HepG2 (cell line): ENCODE measurements around the gene SF3B6. TPM values are rescaled to one million over a fixed set of nuclear protein-coding genes. Genes with fewer than 3 reads are reported as not detected.
A peak's percentile ranks its signal among the peaks of the same experiment; 100 is the strongest.

Source experiments
- BRCA1 ChIP-seq: sonication (generic); formaldehyde crosslinking; IDR thresholded peaks from 2 replicates; pipeline ENCODE4 v1.4.0; 2020; ENCODE audit warnings: missing genetic modification reagents
- CENPX ChIP-seq: sonication (generic); formaldehyde crosslinking; IDR thresholded peaks from 2 replicates; pipeline ENCODE4 v1.9.0; 2021; ENCODE audit warnings: mild to moderate bottlenecking, missing genetic modification reagents, moderate library complexity
- EED ChIP-seq: sonication (generic); formaldehyde crosslinking; IDR thresholded peaks from 2 replicates; pipeline ENCODE4 v1.5.0; 2020; ENCODE audit warnings: mild to moderate bottlenecking, missing genetic modification reagents
- GATAD1 ChIP-seq: IDR thresholded peaks from 2 replicates; pipeline ENCODE4 v1.6.1; 2016; ENCODE audit warnings: missing genetic modification reagents, missing compliant biosample characterization
- KLF9 ChIP-seq: IDR thresholded peaks from 2 replicates; pipeline ENCODE4 v1.6.1; 2016; ENCODE audit warnings: low read depth
- NCOA5 ChIP-seq: sonication (generic); formaldehyde crosslinking; IDR thresholded peaks from 2 replicates; pipeline ENCODE4 v1.4.0; 2020; ENCODE audit warnings: missing genetic modification reagents
- POLR2AphosphoS5 ChIP-seq: IDR thresholded peaks from 2 replicates; pipeline ENCODE4 v1.6.1; 2012; ENCODE audit warnings: low read depth, low read length
- PRPF4 ChIP-seq: fragments of 200-400 bp; formaldehyde crosslinking; IDR thresholded peaks from 2 replicates; pipeline ENCODE4 v1.6.1; 2016; ENCODE audit warnings: low read length, low read depth; ENCODE audit not compliant: poor library complexity, severe bottlenecking
- SIN3B ChIP-seq: fragments of 150-350 bp; IDR thresholded peaks from 2 replicates; pipeline ENCODE4 v1.6.1; 2014; ENCODE audit warnings: low read length
- SOX13 ChIP-seq, 3 experiments: fragments of 450-650 bp in 1 of 3; sonication (generic) in 1 of 3; formaldehyde crosslinking in 1 of 3; IDR thresholded peaks in 2 of 3; conservative IDR thresholded peaks in 1 of 3; 2 replicates each; pipeline versions ENCODE4 v1.5.0 to v1.6.1; 2016 to 2020; ENCODE audit warnings: antibody characterized with exemption in 1 of 3, mild to moderate bottlenecking in 1 of 3, missing compliant biosample characterization in 1 of 3, missing genetic modification reagents in 1 of 3, moderate library complexity in 1 of 3
- SP140L ChIP-seq: sonication (generic); formaldehyde crosslinking; IDR thresholded peaks from 2 replicates; pipeline ENCODE4 v1.4.0; 2020; ENCODE audit warnings: missing genetic modification reagents, borderline replicate concordance
- TEAD3 ChIP-seq: optimal IDR thresholded peaks from 2 replicates; pipeline ENCODE3; 2016; ENCODE audit warnings: borderline replicate concordance
- TOPORS ChIP-seq: sonication (generic); formaldehyde crosslinking; IDR thresholded peaks from 2 replicates; pipeline ENCODE4 v1.8.0; 2023; ENCODE audit warnings: mild to moderate bottlenecking, missing genetic modification reagents
- ZFX ChIP-seq: sonication (generic); formaldehyde crosslinking; IDR thresholded peaks from 2 replicates; pipeline ENCODE4 v1.4.0; 2020; ENCODE audit warnings: mild to moderate bottlenecking, low read depth, missing genetic modification reagents, moderate library complexity
- ZKSCAN1 ChIP-seq: fragments of 150-350 bp; IDR thresholded peaks from 2 replicates; pipeline ENCODE4 v1.6.1; 2014; ENCODE audit warnings: low read length
- ZNF10 ChIP-seq: sonication (generic); formaldehyde crosslinking; IDR thresholded peaks from 2 replicates; pipeline ENCODE4 v1.4.0; 2020; ENCODE audit warnings: mild to moderate bottlenecking, low read depth, missing genetic modification reagents, borderline replicate concordance
- ZNF232 ChIP-seq: sonication (generic); formaldehyde crosslinking; IDR thresholded peaks from 2 replicates; pipeline ENCODE4 v1.4.0; 2020; ENCODE audit warnings: missing genetic modification reagents, borderline replicate concordance
- ZNF552 ChIP-seq: sonication (generic); formaldehyde crosslinking; IDR thresholded peaks from 2 replicates; pipeline ENCODE4 v1.9.0; 2022; ENCODE audit warnings: missing genetic modification reagents, mild to moderate bottlenecking, borderline replicate concordance
- ZNF558 ChIP-seq: sonication (generic); formaldehyde crosslinking; IDR thresholded peaks from 2 replicates; pipeline ENCODE4 v1.9.0; 2022; ENCODE audit warnings: mild to moderate bottlenecking, missing genetic modification reagents, borderline replicate concordance
- ZNF569 ChIP-seq: sonication (generic); formaldehyde crosslinking; IDR thresholded peaks from 2 replicates; pipeline ENCODE4 v1.5.0; 2020; ENCODE audit warnings: mild to moderate bottlenecking, missing genetic modification reagents, moderate library complexity, borderline replicate concordance
- polyA plus RNA-seq, 8 experiments: library from polyadenylated mRNA; depleted of rRNA in 3 of 8; stranded (reverse) in 7 of 8; unstranded in 1 of 8; fragments of >200 nt; fragmentation: Illumina TruSeq in 4 of 8; extraction: Trizol in 4 of 8; gene quantifications; 2 replicates each; pipeline versions ENCODE4 v1.2.1 to v1.2.3, GENCODE V29; 2011 to 2016; ENCODE audit warnings: low read depth in 4 of 8, missing spikeins in 1 of 8, mixed read lengths in 1 of 8; ENCODE audit not compliant: insufficient read depth in 1 of 8
- total RNA-seq, 5 experiments: library from RNA; depleted of rRNA; stranded (reverse); fragments of >200 nt; fragmentation: Illumina TruSeq; extraction: Trizol; gene quantifications; 2 replicates each; pipeline ENCODE4 v1.2.3, GENCODE V29; 2016; ENCODE audit warnings: low read depth in 1 of 5
- TF ChIP-seq, protein P1 (sequence below): sonication (generic); formaldehyde crosslinking; IDR thresholded peaks from 2 replicates; pipeline ENCODE4 v1.4.0; 2020; ENCODE audit warnings: missing genetic modification reagents, borderline replicate concordance
- TF ChIP-seq, protein P2 (sequence below), 2 experiments: IDR thresholded peaks; 2 replicates each; pipeline ENCODE4 v1.6.1; 2011 to 2012; ENCODE audit warnings: low read length in 2 of 2, borderline replicate concordance in 1 of 2, low read depth in 1 of 2, mild to moderate bottlenecking in 1 of 2, moderate library complexity in 1 of 2
- TF ChIP-seq, protein P3 (sequence below): sonication (generic); formaldehyde crosslinking; conservative IDR thresholded peaks from 2 replicates; pipeline ENCODE4 v1.5.0; 2020; ENCODE audit warnings: missing genetic modification reagents

SF3B6 gene
- total and polyA plus RNA-seq, 2 of the 13 experiments (the other 11 are each of a cell fraction or from before 2014, with no cell fraction given) = 177 to 182 TPM

DNA sequence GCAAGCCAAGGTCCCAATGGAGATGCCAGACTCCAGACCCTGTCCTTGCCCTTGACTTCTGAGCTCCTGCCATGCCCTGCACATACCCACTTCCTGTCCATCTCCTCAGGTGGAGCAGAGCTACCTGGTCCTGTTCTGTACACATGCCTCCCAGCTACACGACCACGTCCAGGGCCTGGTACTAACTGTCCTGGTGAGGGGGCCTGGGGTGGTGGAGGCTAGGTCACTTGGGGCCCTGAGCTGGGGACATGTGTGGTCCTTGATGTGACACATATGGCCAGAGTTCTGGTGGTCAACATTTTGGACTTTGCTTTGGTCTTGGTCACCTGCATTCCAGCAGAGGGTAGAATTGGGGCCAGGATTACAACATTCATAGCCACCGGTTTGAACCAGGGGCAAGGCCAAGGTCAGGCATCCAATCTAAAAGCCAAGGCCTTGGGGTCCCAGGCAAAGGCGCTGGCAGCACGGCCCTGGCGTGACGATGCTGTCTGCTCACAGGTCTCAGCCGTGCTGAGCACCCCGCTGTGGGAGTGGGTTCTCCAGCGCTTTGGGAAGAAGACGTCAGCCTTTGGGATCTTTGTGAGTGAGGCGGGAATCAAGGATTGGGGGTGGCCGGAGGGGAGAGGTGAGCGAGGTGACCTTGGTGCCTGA is 53.7 kb downstream of the SF3B6 start (continued):
- TF ChIP-seq ZKSCAN1 (no peak), EED (CRISPR knock-in tag) (no peak), SIN3B (no peak), ZNF10 (CRISPR knock-in tag) (no peak), BRCA1 (CRISPR knock-in tag) (no peak), ZNF232 (CRISPR knock-in tag) (no peak; the same call in 1 of the 2 replicates), ZFX (CRISPR knock-in tag) (peak; percentile 68), POLR2AphosphoS5 (no peak), SP140L (CRISPR knock-in tag) (no peak), ZNF558 (CRISPR knock-in tag) (no peak), SOX13 (IDR thresholded peaks at IDR 0.05) (no peak), SOX13 (CRISPR knock-in tag; conservative IDR thresholded peaks at IDR 0.05 in 1 of 2, IDR thresholded peaks at IDR 0.05 in 1 of 2) (peak in 1 of 2 experiments; percentile 80; a peak in 2 of 4 replicates), ZNF552 (CRISPR knock-in tag) (no peak), TOPORS (no peak), TEAD3 (CRISPR knock-in tag) (peak; percentile 98), CENPX (CRISPR knock-in tag) (no peak), ZNF569 (CRISPR knock-in tag) (no peak), NCOA5 (CRISPR knock-in tag) (no peak), PRPF4 (no peak), GATAD1 (CRISPR knock-in tag) (peak; percentile 55; the same call in 1 of the 2 replicates), KLF9 (CRISPR knock-in tag) (no peak)
- TF ChIP-seq, protein P1, sequence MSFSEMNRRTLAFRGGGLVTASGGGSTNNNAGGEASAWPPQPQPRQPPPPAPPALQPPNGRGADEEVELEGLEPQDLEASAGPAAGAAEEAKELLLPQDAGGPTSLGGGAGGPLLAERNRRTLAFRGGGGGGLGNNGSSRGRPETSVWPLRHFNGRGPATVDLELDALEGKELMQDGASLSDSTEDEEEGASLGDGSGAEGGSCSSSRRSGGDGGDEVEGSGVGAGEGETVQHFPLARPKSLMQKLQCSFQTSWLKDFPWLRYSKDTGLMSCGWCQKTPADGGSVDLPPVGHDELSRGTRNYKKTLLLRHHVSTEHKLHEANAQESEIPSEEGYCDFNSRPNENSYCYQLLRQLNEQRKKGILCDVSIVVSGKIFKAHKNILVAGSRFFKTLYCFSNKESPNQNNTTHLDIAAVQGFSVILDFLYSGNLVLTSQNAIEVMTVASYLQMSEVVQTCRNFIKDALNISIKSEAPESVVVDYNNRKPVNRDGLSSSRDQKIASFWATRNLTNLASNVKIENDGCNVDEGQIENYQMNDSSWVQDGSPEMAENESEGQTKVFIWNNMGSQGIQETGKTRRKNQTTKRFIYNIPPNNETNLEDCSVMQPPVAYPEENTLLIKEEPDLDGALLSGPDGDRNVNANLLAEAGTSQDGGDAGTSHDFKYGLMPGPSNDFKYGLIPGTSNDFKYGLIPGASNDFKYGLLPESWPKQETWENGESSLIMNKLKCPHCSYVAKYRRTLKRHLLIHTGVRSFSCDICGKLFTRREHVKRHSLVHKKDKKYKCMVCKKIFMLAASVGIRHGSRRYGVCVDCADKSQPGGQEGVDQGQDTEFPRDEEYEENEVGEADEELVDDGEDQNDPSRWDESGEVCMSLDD (CRISPR knock-in tag) = 0 out of 2 replicates have a peak, but pooled peaks have one; percentile 61
- TF ChIP-seq, protein P2, sequence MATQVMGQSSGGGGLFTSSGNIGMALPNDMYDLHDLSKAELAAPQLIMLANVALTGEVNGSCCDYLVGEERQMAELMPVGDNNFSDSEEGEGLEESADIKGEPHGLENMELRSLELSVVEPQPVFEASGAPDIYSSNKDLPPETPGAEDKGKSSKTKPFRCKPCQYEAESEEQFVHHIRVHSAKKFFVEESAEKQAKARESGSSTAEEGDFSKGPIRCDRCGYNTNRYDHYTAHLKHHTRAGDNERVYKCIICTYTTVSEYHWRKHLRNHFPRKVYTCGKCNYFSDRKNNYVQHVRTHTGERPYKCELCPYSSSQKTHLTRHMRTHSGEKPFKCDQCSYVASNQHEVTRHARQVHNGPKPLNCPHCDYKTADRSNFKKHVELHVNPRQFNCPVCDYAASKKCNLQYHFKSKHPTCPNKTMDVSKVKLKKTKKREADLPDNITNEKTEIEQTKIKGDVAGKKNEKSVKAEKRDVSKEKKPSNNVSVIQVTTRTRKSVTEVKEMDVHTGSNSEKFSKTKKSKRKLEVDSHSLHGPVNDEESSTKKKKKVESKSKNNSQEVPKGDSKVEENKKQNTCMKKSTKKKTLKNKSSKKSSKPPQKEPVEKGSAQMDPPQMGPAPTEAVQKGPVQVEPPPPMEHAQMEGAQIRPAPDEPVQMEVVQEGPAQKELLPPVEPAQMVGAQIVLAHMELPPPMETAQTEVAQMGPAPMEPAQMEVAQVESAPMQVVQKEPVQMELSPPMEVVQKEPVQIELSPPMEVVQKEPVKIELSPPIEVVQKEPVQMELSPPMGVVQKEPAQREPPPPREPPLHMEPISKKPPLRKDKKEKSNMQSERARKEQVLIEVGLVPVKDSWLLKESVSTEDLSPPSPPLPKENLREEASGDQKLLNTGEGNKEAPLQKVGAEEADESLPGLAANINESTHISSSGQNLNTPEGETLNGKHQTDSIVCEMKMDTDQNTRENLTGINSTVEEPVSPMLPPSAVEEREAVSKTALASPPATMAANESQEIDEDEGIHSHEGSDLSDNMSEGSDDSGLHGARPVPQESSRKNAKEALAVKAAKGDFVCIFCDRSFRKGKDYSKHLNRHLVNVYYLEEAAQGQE (IDR thresholded peaks at IDR 0.05; ENCODE audit: borderline replicate concordance in 1 of 2, low read depth in 1 of 2, low read length in 2 of 2) = peak in 1 of 2 experiments; percentile 55; a peak in 1 of 4 replicates
- TF ChIP-seq, protein P3, sequence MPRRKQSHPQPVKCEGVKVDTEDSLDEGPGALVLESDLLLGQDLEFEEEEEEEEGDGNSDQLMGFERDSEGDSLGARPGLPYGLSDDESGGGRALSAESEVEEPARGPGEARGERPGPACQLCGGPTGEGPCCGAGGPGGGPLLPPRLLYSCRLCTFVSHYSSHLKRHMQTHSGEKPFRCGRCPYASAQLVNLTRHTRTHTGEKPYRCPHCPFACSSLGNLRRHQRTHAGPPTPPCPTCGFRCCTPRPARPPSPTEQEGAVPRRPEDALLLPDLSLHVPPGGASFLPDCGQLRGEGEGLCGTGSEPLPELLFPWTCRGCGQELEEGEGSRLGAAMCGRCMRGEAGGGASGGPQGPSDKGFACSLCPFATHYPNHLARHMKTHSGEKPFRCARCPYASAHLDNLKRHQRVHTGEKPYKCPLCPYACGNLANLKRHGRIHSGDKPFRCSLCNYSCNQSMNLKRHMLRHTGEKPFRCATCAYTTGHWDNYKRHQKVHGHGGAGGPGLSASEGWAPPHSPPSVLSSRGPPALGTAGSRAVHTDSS = no peak
